ENCODE results near the gene ARHGEF26.

ARHGEF26 gene

DNA sequence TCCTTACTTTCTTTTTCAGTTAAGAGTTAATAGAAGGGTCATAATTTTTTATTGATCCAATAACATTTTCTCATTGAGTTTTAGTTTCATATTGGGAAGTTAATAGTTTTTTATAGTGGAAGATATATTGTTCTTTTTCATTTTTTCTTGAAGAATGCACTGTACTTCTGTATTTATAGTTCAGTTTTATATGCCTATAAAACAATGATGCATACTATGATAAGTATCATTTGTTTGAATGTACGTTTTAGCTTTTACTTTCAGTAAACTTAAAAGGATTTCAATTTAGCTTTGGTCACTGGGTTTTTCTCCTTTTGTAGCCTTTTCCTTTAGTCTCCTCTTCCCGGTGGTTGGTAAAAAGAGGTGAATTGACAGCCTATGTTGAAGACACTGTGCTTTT lies 104.3 kb downstream of the ARHGEF26 start:
- H3K36me3 ChIP-seq (ENCODE audit: control insufficient read depth in 2 of 2, insufficient read depth in 2 of 2, low read length in 2 of 2) = peaks cover 0 to 2% of the 10 kb centered on the region in 2 donors
- peaks cover 10% of the 10 kb centered on the region for H3K4me1 ChIP-seq (ENCODE audit: control insufficient read depth, insufficient read depth, low read length)
- no peak overlapping the region for H3K4me3 ChIP-seq (ENCODE audit: low read length in 2 of 2)
- H3K9me3 ChIP-seq (ENCODE audit: control insufficient read depth in 2 of 2, low read length in 2 of 2) = no peaks in the 10 kb centered on the region
- H3K27ac ChIP-seq (ENCODE audit: low read length) = no peak overlapping the region
- H3K27me3 ChIP-seq (ENCODE audit: control insufficient read depth in 1 of 2, insufficient read depth in 2 of 2, low read length in 2 of 2) = no peaks in the 10 kb centered on the region
- H3K9ac ChIP-seq (ENCODE audit: low read length in 2 of 2) = no peak overlapping the region

- Histone ChIP-seq H3K9ac (ENCODE audit: low read length in 2 of 2) (no peak overlapping the region), H3K9me3 (ENCODE audit: control insufficient read depth in 2 of 2, low read length in 2 of 2) (no peaks in the 10 kb centered on the region), H3K27me3 (ENCODE audit: control insufficient read depth in 1 of 2, insufficient read depth in 2 of 2, low read length in 2 of 2) (no peaks in the 10 kb centered on the region), H3K4me3 (ENCODE audit: low read length in 2 of 2) (no peak overlapping the region), H3K36me3 (ENCODE audit: control insufficient read depth in 2 of 2, insufficient read depth in 2 of 2, low read length in 2 of 2) (peaks cover 6 to 10% of the 10 kb centered on the region in 2 donors), H3K4me1 (ENCODE audit: control insufficient read depth, insufficient read depth, low read length) (peaks cover 10% of the 10 kb centered on the region), H3K27ac (ENCODE audit: low read length) (no peak overlapping the region)
Measured at GRCh38 chr3:154227531-154227930, 106.3 kb downstream of the ARHGEF26 start.

DNA sequence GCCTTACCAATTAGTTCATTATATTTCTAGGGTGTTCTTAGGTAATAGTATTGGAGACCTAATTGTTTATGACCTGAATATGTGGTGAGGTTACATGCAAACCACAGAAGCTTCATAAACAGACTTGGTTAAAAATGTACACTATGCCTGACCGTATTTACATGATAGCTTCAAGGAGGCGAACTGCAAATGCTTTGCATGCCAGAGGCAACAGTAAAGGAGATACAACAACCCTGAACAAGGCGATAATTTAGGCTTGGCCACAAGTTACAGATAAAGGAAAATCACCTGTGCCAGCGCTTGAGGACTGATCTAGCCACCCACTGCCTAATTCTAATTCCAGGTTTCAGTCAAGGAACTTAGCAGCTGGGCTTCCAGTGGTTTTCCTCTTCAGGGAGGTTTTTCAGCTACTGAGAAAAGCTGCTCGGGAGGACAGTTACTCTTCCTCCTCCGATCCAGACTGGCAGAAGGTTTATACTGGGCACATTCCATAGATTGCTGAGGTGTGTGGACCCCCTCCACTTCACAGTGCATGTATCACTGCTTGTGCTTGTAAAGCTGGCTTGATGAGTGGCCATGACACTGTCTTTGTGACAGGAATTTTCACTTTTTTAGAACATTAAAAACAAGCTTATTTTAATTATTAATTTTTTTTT lies 107.5 kb downstream of the ARHGEF26 start:
- no peaks in the 10 kb centered on the region for H3K27me3 ChIP-seq (ENCODE audit: control insufficient read depth in 1 of 2, insufficient read depth in 2 of 2, low read length in 2 of 2)
- H3K27ac ChIP-seq (ENCODE audit: low read length) = peak overlapping the region; percentile 26
- peak overlapping the region in 1 of 2 donors; percentile 27 for H3K9ac ChIP-seq (ENCODE audit: low read length in 2 of 2)
- H3K36me3 ChIP-seq (ENCODE audit: control insufficient read depth in 2 of 2, insufficient read depth in 2 of 2, low read length in 2 of 2) = peaks cover 7 to 15% of the 10 kb centered on the region in 2 donors
- peak overlapping the region in 1 of 2 donors; percentile 23 for H3K4me3 ChIP-seq (ENCODE audit: low read length in 2 of 2)
- peaks cover 10% of the 10 kb centered on the region for H3K4me1 ChIP-seq (ENCODE audit: control insufficient read depth, insufficient read depth, low read length)
- H3K9me3 ChIP-seq (ENCODE audit: control insufficient read depth in 2 of 2, low read length in 2 of 2) = no peaks in the 10 kb centered on the region

DNA sequence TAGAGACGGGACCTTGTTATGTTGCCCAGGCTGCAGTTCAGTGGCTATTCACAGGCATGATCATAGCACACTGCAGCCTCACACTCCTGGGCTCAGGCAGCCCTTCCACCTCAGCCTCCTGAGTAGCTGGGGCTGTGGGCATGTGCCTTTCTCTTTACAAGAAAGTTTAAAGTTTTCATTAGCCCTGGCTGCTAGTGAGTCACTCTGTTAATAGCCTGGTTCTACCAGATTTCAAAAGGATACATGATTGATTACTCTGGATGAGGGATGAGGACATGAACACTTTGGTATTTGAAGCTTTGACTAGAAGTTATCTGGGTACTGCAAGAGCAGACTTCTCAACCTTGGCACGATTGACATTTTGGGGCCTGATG lies 108.0 kb downstream of the ARHGEF26 start:
- Histone ChIP-seq H3K9me3 (ENCODE audit: control insufficient read depth in 2 of 2, low read length in 2 of 2) (no peaks in the 10 kb centered on the region), H3K27ac (ENCODE audit: low read length) (no peak overlapping the region), H3K4me1 (ENCODE audit: control insufficient read depth, insufficient read depth, low read length) (peaks cover 10% of the 10 kb centered on the region)

GRCh38 chr3:154235330-154235729 lies 114.1 kb downstream of the ARHGEF26 start:
- Histone ChIP-seq H3K4me1 (ENCODE audit: control insufficient read depth, insufficient read depth, low read length) (no peaks in the 10 kb centered on the region), H3K9me3 (ENCODE audit: control insufficient read depth in 2 of 2, low read length in 2 of 2) (no peaks in the 10 kb centered on the region), H3K9ac (ENCODE audit: low read length in 2 of 2) (no peak overlapping the region)

More for the DNA sequence above, 108.0 kb downstream of the ARHGEF26 start:
- H3K9ac ChIP-seq (ENCODE audit: low read length in 2 of 2) = no peak overlapping the region
- no peaks in the 10 kb centered on the region for H3K27me3 ChIP-seq (ENCODE audit: control insufficient read depth in 1 of 2, insufficient read depth in 2 of 2, low read length in 2 of 2)
- no peak overlapping the region for H3K4me3 ChIP-seq (ENCODE audit: low read length in 2 of 2)
- peaks cover 11 to 20% of the 10 kb centered on the region in 2 donors for H3K36me3 ChIP-seq (ENCODE audit: control insufficient read depth in 2 of 2, insufficient read depth in 2 of 2, low read length in 2 of 2)

GRCh38 chr3:154236331-154236730 lies 115.1 kb downstream of the ARHGEF26 start:
- no peak overlapping the region for H3K9ac ChIP-seq (ENCODE audit: low read length in 2 of 2)
- H3K4me3 ChIP-seq (ENCODE audit: low read length in 2 of 2) = no peak overlapping the region
- H3K36me3 ChIP-seq (ENCODE audit: control insufficient read depth in 2 of 2, insufficient read depth in 2 of 2, low read length in 2 of 2) = peaks cover 24 to 34% of the 10 kb centered on the region in 2 donors
- H3K27ac ChIP-seq (ENCODE audit: low read length) = no peak overlapping the region
- no peaks in the 10 kb centered on the region for H3K27me3 ChIP-seq (ENCODE audit: control insufficient read depth in 1 of 2, insufficient read depth in 2 of 2, low read length in 2 of 2)
- no peaks in the 10 kb centered on the region for H3K9me3 ChIP-seq (ENCODE audit: control insufficient read depth in 2 of 2, low read length in 2 of 2)
- H3K4me1 ChIP-seq (ENCODE audit: control insufficient read depth, insufficient read depth, low read length) = no peaks in the 10 kb centered on the region

More at GRCh38 chr3:154235330-154235729, 114.1 kb downstream of the ARHGEF26 start:
- H3K36me3 ChIP-seq (ENCODE audit: control insufficient read depth in 2 of 2, insufficient read depth in 2 of 2, low read length in 2 of 2) = peaks cover 17 to 27% of the 10 kb centered on the region in 2 donors
- no peak overlapping the region for H3K4me3 ChIP-seq (ENCODE audit: low read length in 2 of 2)
- no peaks in the 10 kb centered on the region for H3K27me3 ChIP-seq (ENCODE audit: control insufficient read depth in 1 of 2, insufficient read depth in 2 of 2, low read length in 2 of 2)
- H3K27ac ChIP-seq (ENCODE audit: low read length) = no peak overlapping the region

DNA sequence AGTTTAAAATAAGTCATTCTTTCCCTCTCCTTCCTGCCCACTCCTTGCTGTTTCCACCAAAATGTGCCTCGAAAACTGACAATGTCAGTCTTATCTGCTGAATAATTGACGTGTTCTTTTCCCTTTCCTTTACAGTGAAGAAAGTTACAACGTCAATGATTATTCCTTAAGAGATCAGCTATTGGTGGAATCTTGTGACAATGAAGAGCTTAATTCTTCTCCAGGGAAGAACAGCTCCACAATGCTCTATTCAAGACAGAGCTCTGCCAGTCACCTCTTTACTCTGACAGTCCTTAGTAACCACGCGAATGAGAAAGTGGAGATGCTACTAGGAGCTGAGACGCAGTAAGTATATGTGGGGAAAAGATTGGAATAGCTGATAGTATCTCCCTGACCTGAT lies 119.0 kb downstream of the ARHGEF26 start:
- Histone ChIP-seq H3K9ac (ENCODE audit: low read length in 2 of 2) (no peak overlapping the region), H3K9me3 (ENCODE audit: control insufficient read depth in 2 of 2, low read length in 2 of 2) (no peaks in the 10 kb centered on the region), H3K4me3 (ENCODE audit: low read length in 2 of 2) (no peak overlapping the region), H3K27ac (ENCODE audit: low read length) (no peak overlapping the region), H3K4me1 (ENCODE audit: control insufficient read depth, insufficient read depth, low read length) (peaks cover 6% of the 10 kb centered on the region), H3K36me3 (ENCODE audit: control insufficient read depth in 2 of 2, insufficient read depth in 2 of 2, low read length in 2 of 2) (peaks cover 23 to 25% of the 10 kb centered on the region in 2 donors), H3K27me3 (ENCODE audit: control insufficient read depth in 1 of 2, insufficient read depth in 2 of 2, low read length in 2 of 2) (no peaks in the 10 kb centered on the region)

- H3K4me1 ChIP-seq (ENCODE audit: control insufficient read depth, insufficient read depth, low read length) = peaks cover 6% of the 10 kb centered on the region
- no peaks in the 10 kb centered on the region for H3K9me3 ChIP-seq (ENCODE audit: control insufficient read depth in 2 of 2, low read length in 2 of 2)
- H3K27me3 ChIP-seq (ENCODE audit: control insufficient read depth in 1 of 2, insufficient read depth in 2 of 2, low read length in 2 of 2) = no peaks in the 10 kb centered on the region
- peaks cover 26 to 29% of the 10 kb centered on the region in 2 donors for H3K36me3 ChIP-seq (ENCODE audit: control insufficient read depth in 2 of 2, insufficient read depth in 2 of 2, low read length in 2 of 2)
- no peak overlapping the region for H3K4me3 ChIP-seq (ENCODE audit: low read length in 2 of 2)
- H3K27ac ChIP-seq (ENCODE audit: low read length) = no peak overlapping the region
- H3K9ac ChIP-seq (ENCODE audit: low read length in 2 of 2) = no peak overlapping the region
Measured at GRCh38 chr3:154241496-154241895, 120.3 kb downstream of the ARHGEF26 start.

DNA sequence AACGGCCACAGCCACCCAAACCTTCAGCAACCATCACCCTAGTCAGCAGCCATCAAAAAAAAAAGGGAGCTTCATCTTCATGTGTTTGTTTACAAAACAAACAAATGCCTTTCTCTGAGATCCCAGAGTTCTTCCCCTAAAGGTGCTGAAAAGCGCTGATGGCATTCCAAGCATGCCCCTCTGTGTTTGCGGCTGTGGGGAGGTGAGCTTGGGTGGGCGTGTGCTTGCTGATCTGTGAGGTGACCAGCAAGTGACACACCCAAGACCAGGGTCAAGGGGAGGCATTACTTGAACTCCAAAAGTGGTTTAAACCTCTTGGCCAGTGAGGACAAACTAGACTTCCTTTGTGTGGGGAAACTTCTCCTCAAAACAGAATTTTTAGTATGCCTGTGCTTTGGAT lies 121.6 kb downstream of the ARHGEF26 start:
- no peak overlapping the region for H3K9ac ChIP-seq (ENCODE audit: low read length in 2 of 2)
- H3K27me3 ChIP-seq (ENCODE audit: control insufficient read depth in 1 of 2, insufficient read depth in 2 of 2, low read length in 2 of 2) = no peaks in the 10 kb centered on the region
- H3K4me1 ChIP-seq (ENCODE audit: control insufficient read depth, insufficient read depth, low read length) = peaks cover 6% of the 10 kb centered on the region
- peaks cover 26 to 33% of the 10 kb centered on the region in 2 donors for H3K36me3 ChIP-seq (ENCODE audit: control insufficient read depth in 2 of 2, insufficient read depth in 2 of 2, low read length in 2 of 2)
- H3K27ac ChIP-seq (ENCODE audit: low read length) = no peak overlapping the region
- no peaks in the 10 kb centered on the region for H3K9me3 ChIP-seq (ENCODE audit: control insufficient read depth in 2 of 2, low read length in 2 of 2)
- H3K4me3 ChIP-seq (ENCODE audit: low read length in 2 of 2) = no peak overlapping the region

GRCh38 chr3:154243353-154243752 lies 122.2 kb downstream of the ARHGEF26 start:
- no peak overlapping the region for H3K9ac ChIP-seq (ENCODE audit: low read length in 2 of 2)

GRCh38 chr3:154244644-154245043 lies 123.5 kb downstream of the ARHGEF26 start:
- Histone ChIP-seq H3K9ac (ENCODE audit: low read length in 2 of 2) (no peak overlapping the region), H3K4me1 (ENCODE audit: control insufficient read depth, insufficient read depth, low read length) (peaks cover 6% of the 10 kb centered on the region), H3K27me3 (ENCODE audit: control insufficient read depth in 1 of 2, insufficient read depth in 2 of 2, low read length in 2 of 2) (no peaks in the 10 kb centered on the region), H3K27ac (ENCODE audit: low read length) (no peak overlapping the region), H3K36me3 (ENCODE audit: control insufficient read depth in 2 of 2, insufficient read depth in 2 of 2, low read length in 2 of 2) (peaks cover 32 to 35% of the 10 kb centered on the region in 2 donors), H3K9me3 (ENCODE audit: control insufficient read depth in 2 of 2, low read length in 2 of 2) (no peaks in the 10 kb centered on the region), H3K4me3 (ENCODE audit: low read length in 2 of 2) (no peak overlapping the region)

More at GRCh38 chr3:154243353-154243752, 122.2 kb downstream of the ARHGEF26 start:
- Histone ChIP-seq H3K9me3 (ENCODE audit: control insufficient read depth in 2 of 2, low read length in 2 of 2) (no peaks in the 10 kb centered on the region), H3K27ac (ENCODE audit: low read length) (no peak overlapping the region), H3K4me3 (ENCODE audit: low read length in 2 of 2) (no peak overlapping the region), H3K27me3 (ENCODE audit: control insufficient read depth in 1 of 2, insufficient read depth in 2 of 2, low read length in 2 of 2) (no peaks in the 10 kb centered on the region), H3K36me3 (ENCODE audit: control insufficient read depth in 2 of 2, insufficient read depth in 2 of 2, low read length in 2 of 2) (peaks cover 26 to 33% of the 10 kb centered on the region in 2 donors), H3K4me1 (ENCODE audit: control insufficient read depth, insufficient read depth, low read length) (peaks cover 6% of the 10 kb centered on the region)
